KG1 (cell line): ENCODE data around the gene PIP4K2B.
A peak's percentile ranks its signal among the peaks of the same experiment; 100 is the strongest.
"Not testable (repeated sequence)": the region's sequence is repeated elsewhere in the genome, so short reads cannot be mapped to it uniquely, and the experiment has no call there.

Experiments
- DNase-seq: peaks from one replicate; lab custom pipeline; 2025; lab: John Stamatoyannopoulos, UW

The PIP4K2B gene

GRCh38 chr17:38730526-38731379, 68.6 kb downstream of the PIP4K2B start:
- no peak for DNase-seq

DNA sequence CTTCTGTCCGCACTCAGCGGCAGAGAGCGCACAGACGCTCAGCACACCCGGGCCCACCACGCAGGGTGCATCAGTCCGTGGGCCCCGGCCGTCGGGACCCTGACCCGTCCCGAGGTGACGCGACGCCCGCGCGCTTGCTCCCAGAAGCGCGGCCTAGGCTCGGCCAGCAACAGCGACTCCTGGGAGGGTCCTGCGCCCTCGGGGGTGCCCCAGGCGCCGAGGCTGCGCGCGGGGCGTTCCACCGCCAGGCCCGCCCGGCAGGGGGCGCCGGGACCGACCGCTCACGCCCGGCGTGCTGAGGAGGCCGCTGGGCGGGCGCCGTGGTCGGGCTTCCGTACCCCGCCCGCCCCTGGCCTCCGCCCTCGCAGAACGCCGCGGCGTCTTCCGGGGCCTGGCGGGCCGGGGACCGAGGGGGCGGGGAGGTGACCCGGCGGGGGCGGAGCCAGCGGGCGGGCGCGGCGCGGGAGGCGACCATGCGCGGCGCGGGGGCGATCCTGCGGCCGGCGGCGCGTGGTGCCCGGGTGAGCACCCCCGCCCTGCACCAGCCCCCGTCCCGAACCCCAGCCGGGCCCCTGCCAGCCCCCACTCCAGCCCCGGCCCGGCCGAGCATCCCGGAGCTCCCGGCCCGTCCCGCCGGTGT, 69.3 kb downstream of the PIP4K2B start, which contains the start of gene CISD3:
Gene CISD3 (plus strand): TSS at position 456 of the 640 bp plus-strand sequence. CDS start 18 bp downstream, at position 474.
- DNase-seq, result peak; percentile 64

DNA sequence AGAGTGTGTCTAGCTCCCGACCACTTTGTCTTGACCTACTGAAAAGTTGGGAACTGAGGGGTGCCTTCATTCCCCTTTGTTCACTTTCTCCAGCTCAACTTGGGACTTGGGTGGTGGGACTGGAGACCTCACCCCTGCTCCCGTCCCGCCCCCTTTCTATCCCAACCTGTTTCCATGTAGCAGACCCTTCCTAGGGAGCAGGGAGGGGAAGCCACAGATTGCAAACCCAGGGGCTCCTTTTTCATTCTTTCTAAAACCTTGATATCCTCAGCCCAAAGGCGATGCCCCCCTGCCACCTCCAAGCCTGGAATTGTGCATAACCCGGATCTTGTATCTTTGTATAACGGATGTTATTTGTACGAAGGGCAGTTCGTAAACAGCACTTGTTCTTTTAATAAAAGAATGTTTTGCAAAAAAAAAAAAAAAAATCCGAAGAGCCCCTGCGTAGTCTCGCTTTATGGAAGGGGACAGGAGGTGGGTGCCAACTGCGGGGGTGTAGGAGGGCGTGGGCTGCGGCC, 69.9 kb downstream of the PIP4K2B start:
- DNase-seq, result no peak

- DNase-seq, result no peak
These were observed 71.0 kb downstream of the PIP4K2B start for GRCh38 chr17:38728290-38728831.

- DNase-seq, result no peak
These were observed 71.6 kb downstream of the PIP4K2B start for GRCh38 chr17:38727736-38728135.

DNA sequence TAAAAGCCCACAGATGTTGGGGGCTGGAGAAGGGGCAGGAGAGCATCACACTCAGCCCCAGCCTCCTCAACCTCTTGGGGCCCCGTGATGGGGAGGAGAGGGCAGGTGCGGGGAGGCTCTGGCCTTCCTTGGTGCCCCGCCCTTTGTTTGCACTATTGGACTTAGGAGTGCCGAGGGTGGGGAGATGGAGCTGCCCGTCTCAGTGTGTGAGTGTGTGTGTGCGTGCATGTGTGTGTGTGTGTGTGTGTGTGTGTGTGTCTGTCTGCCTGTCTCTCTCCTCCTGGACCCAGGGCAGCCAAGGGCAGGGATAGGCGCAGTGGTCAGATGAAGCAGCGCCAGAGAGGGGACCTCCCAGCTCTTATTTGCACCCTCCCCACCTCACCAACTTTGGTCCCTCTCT, 73.2 kb downstream of the PIP4K2B start:
- DNase-seq, result not testable (repeated sequence)

DNA sequence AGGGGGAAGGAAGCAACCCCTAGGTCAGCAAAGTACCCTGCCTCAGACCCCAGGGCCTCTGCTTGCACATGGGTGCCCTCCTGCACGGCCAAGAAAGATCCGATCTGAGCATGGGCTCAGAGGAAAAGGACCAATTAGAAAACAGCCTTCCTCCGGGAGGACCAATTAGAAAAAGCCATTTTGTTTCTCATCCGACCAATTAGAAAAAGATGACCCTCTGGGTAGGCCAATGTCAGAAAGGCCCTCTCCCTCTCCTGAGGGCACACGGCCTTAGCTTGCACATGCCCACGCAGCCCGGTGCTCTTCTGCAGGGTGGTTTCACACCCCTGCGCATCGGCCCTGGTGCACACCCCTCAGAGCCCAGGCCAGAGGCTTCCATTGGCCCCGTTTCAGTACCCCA, 74.3 kb downstream of the PIP4K2B start:
- DNase-seq, result no peak

DNA sequence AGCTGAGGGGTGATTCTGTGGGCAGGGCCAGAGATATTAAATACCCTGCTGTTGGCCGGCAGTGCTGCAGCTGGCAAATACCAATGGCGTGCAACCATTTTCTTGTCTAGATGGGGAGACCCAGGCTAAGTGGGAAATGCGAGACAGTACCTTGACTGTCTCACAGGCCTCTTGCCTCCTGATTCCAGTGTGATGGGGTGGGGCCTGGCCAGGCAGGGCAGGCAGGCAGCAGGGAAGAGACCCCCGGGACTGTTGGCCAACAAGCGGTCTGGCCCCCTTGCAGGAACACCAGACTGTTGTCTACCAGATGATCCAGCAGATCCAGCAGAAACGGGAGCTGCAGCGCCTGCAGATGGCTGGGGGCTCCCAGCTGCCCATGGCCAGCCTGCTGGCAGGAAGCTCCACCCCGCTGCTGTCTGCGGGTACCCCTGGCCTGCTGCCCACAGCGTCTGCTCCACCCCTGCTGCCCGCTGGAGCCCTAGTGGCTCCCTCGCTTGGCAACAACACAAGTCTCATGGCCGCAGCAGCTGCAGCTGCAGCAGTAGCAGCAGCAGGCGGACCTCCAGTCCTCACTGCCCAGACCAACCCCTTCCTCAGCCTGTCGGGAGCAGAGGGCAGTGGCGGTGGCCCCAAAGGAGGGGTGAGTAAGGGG, 74.9 kb downstream of the PIP4K2B start:
- no peak for DNase-seq

GRCh38 chr17:38721802-38722201, 77.6 kb downstream of the PIP4K2B start:
- no peak for DNase-seq

GRCh38 chr17:38720941-38721340, 78.4 kb downstream of the PIP4K2B start:
- no peak for DNase-seq

- DNase-seq, result no peak
These were observed 79.3 kb downstream of the PIP4K2B start for GRCh38 chr17:38719943-38720641.

- no peak for DNase-seq
These were observed 79.9 kb downstream of the PIP4K2B start for GRCh38 chr17:38719289-38719942.

GRCh38 chr17:38717139-38717745, 82.1 kb downstream of the PIP4K2B start:
- DNase-seq, result no peak

DNA sequence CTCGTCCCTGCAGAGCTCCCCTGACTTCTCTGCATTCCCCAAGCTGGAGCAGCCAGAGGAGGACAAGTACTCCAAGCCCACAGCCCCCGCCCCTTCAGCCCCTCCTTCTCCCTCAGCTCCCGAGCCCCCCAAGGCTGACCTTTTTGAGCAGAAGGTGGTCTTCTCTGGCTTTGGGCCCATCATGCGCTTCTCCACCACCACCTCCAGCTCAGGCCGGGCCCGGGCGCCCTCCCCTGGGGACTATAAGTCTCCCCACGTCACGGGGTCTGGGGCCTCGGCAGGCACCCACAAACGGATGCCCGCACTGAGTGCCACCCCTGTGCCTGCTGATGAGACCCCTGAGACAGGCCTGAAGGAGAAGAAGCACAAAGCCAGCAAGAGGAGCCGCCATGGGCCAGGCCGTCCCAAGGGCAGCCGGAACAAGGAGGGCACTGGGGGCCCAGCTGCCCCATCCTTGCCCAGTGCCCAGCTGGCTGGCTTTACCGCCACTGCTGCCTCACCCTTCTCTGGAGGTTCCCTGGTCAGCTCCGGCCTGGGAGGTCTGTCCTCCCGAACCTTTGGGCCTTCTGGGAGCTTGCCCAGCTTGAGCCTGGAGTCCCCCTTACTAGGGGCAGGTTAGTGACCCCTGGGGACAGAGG, 82.9 kb downstream of the PIP4K2B start:
- no peak for DNase-seq
